Endometrium (tissue), 2 donors: ENCODE data around the gene C10orf53.

Experiments used
- FAIRE-seq: peaks from 2 replicates; lab custom pipeline; 2012; peaks lifted over from hg19 to GRCh38; lab: Jason Lieb, UNC
- donor health status: control.
- donor health status: control.

Gene C10orf53

DNA sequence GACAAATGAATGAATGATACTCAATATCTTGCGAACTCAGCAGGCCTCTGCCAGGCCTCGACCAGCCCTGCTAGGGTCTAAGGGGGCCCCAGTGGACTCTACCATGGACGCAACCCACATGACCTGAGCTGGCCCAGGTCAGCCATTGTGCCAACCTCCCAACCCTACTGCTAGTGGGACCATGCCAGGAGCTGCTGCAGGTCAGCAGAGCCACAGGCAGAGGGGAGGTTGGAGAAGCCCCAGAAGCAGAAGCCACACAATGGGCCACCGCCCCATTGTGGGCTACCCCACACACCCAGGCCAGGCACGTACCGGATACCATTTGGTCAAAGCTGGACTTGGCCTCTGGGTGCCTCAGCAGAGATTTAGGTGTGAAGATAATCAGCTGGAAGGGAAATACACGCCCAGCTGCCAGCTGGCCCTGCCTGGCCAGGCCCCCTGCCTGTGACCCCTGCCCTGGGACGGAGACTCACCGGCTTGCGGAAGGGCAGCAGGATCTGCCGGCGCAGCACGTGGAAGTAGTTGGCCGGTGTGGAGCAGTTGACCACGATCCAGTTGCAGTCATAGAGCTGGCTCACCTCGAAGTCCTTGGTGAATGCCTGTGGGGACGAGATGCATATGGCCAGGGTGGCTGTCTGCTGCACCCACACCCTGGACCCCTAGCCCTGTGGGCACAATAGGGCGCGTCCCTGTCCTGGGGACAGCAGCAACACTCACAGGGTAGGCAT lies 58.2 kb downstream of the C10orf53 start:
- FAIRE-seq: no peak

GRCh38 chr10:49738616-49739360 lies 59.3 kb downstream of the C10orf53 start:
- FAIRE-seq: no peak

GRCh38 chr10:49739426-49739825 lies 60.0 kb downstream of the C10orf53 start:
- no peak for FAIRE-seq

GRCh38 chr10:49740346-49741107 lies 61.1 kb downstream of the C10orf53 start:
- FAIRE-seq: no peak

- FAIRE-seq: no peak
Measured at GRCh38 chr10:49741108-49741995, 61.9 kb downstream of the C10orf53 start.

GRCh38 chr10:49742683-49743463 lies 63.4 kb downstream of the C10orf53 start:
- FAIRE-seq: no peak

DNA sequence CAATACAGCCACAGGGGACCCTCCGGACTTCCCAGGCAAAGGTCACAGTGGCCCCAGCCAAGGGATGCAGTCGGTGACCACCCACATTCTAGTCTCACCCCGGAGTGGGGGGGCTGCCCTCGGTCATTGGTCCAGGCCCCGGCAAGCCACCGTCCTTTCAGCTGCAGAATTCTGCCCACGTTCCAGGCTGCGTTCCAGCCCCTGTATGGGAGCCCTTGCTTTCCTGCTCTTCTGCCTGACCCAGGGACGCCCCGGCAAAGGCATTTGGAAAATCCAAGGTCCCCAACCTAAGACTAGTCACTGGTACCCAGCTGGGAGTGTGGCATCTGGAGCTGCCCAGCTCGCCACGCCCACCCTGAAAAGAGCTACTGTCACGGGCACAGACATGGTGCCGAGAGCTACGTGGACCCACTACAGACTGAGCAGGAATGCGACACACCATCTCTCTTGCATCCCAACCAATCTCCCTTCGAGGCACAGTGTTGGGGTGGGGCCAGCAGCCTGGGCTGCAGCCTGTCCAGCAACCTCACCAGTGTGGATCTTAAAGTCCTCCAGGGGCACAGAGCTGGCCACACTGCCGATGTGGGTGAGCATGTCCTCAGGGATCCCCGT lies 64.1 kb downstream of the C10orf53 start:
- FAIRE-seq: no peak

- FAIRE-seq: no peak
Measured at GRCh38 chr10:49744091-49744685, 64.7 kb downstream of the C10orf53 start.

- FAIRE-seq: no peak
Measured at GRCh38 chr10:49744924-49745605, 65.6 kb downstream of the C10orf53 start.

GRCh38 chr10:49745756-49746155 lies 66.3 kb downstream of the C10orf53 start:
- FAIRE-seq: no peak

GRCh38 chr10:49746626-49747302 lies 67.3 kb downstream of the C10orf53 start:
- FAIRE-seq: no peak
